GM15510 (cell line): ENCODE measurements around the gene CTSH.

ENCODE experiments used
- POLR2A ChIP-seq: IDR thresholded peaks from 3 replicates; pipeline ENCODE4 v1.6.1; 2011; ENCODE audit warnings: borderline replicate concordance; ENCODE audit not compliant: insufficient read length; ENCODE audit errors: extremely low read depth

CTSH gene

DNA sequence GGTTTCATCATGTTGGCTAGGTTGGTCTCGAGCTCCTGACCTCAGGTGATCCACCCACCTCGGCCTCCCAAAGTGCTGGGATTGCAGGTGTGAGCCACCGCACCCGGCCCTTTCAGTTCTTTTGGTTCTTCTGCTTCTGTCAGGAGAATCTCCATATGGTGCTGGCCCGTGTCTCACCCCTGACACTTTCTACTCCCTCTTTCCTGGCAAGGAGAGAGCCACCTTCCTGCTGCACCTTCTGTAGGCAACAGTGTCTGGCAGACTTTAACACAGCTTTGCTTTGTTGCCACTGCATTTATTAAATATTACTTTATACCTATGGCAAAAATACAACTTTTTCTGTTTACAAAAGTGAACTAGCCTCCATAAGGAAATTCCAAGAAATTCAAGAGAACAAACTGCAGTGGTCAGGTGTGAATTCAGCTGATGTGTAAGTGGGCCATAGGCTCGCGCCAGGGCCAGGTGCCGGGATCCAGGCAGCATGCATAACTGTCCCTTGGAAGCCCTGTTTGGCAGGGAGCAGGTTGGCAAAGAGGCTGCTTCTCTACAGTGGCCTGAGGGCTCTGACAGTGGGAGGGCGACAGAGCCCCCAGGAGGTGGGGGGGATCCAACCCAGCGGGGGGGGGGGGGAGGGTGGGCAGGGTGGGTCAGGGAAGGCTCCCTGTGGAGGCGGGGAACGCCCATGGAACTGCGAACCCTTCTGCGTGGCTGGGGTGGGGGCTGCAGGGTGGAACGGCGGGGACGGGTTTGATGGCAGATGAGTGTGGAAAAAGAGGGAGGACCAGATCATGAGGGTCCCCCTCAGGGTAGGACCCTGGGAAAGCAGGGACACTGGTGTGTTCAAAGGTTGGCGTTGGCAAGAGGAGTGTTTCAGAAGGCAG lies 21.1 kb downstream of the CTSH start:
- no peak for TF ChIP-seq POLR2A

DNA sequence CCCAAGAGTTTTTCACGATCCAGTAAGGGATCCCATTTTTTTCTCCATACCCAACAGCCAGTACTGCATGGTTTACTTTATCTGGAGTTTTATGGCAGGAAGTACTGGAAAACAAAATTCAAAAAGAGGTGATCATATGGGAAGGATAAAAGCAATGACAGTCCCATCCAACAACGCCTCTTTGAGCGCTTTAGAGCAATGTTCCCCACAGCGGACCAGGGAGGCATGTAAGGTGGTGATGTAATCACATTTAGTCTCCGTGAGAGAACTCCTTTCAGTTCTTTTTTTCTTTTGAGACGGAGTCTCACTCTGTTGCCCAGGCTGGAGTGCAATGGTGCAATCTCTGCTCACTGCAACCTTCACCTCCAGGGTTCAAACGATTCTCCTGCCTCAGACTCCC lies 21.8 kb downstream of the CTSH start:
- TF ChIP-seq POLR2A = no peak

DNA sequence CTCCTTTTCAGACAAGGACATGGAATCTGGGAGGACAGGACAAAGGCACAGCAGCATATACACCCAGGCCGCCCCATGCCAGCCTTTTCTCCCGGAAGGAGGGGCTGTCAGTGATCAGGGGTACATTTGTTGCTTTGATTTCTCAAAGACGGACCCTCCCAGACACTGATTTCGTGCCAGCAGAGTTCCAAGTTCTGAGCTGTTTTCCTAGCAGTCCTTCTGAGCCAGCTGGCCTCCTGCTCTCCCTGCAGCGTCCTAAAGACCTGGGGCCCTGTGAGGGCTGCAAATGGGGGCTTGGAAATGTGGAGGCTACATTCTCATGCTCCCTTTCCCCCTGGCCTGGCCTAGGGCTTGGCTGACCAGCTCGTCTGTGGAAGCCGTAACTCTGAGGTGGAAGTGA lies 22.3 kb downstream of the CTSH start:
- TF ChIP-seq POLR2A = no peak

- peak; percentile 8 for TF ChIP-seq POLR2A
These were observed 22.9 kb downstream of the CTSH start for GRCh38 chr15:78921940-78922339.

DNA sequence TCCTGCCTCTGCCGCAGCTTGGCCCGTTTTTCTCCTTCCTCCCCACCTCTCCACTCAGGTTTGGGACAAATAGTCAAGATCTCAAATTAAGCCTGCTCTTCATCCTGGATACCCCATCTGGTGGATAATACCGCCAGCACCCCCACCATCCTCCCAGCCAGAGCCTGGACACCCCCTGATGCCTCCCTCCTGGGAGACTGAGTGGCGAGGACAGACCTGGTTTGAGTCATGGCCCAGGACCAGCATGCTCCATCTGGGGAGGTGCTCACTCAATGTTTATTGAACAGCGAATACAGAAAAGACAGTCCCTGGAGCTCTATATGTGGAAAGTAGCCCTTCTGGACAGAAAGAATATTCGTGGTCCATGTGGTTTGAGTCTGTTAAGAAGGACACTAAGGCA lies 23.3 kb downstream of the CTSH start:
- TF ChIP-seq POLR2A = peak; percentile 40

DNA sequence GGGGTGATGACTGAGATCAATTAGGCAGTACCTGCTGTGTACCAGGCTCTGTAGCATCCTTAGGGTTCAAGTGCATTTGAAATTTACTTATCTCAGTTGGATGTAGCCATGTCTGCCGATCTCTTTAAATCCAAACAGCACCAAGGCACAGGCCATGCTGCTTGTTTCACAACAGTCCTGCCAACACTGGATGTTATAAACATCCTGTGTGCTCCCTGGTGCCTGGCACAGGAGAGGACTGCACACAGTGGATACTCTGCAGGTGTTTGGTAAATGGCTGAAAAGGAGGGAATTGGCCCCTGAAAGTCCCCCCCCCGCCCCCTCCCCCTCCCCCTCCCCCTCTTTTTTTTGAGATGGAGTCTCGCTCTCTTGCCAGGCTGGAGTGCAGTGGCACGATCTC lies 27.0 kb downstream of the CTSH start:
- TF ChIP-seq POLR2A = no peak

GRCh38 chr15:78916088-78916487 lies 28.8 kb downstream of the CTSH start:
- TF ChIP-seq POLR2A = no peak

- TF ChIP-seq POLR2A = no peak
These were observed 29.3 kb downstream of the CTSH start for GRCh38 chr15:78915341-78916087.

DNA sequence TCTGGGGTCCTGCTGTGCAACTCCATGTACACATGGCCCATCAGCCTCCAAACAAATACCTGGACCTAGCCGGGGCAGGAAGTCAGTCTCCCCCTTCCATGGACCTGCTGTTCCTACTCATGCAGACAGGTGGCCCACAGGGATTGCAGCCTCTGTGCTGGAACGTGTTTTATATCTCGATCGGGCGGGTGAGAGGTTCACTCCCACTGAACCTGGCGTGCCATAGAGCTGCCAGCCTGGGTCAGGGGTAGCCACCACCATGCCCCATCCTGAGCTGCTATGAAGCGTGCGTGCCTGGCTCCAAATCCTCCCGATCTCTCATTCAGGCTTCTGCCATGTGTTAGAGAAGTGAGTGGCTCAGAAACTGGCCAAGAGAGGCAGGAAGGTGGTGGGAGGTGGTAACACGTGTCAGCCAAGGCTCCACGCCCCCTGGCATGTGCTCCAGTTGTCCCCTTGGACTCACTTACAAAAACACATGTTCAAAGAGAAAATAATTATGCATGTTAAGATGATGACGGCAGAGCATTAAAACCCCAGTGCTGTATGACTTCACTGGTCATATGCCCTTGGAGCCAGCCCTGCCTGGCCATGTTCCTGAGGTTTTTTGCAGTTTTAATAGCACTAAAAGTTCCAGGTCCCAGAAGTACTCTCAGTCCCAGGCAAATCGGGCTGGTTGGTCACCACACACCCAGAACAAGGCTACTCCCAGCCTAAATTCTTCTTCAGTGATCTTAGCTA lies 30.6 kb downstream of the CTSH start:
- no peak for TF ChIP-seq POLR2A

GRCh38 chr15:78913012-78913411 lies 31.8 kb downstream of the CTSH start:
- no peak for TF ChIP-seq POLR2A

- TF ChIP-seq POLR2A = no peak
These were observed 32.5 kb downstream of the CTSH start for GRCh38 chr15:78912316-78912715.

GRCh38 chr15:78910271-78910670 lies 34.6 kb downstream of the CTSH start:
- no peak for TF ChIP-seq POLR2A

DNA sequence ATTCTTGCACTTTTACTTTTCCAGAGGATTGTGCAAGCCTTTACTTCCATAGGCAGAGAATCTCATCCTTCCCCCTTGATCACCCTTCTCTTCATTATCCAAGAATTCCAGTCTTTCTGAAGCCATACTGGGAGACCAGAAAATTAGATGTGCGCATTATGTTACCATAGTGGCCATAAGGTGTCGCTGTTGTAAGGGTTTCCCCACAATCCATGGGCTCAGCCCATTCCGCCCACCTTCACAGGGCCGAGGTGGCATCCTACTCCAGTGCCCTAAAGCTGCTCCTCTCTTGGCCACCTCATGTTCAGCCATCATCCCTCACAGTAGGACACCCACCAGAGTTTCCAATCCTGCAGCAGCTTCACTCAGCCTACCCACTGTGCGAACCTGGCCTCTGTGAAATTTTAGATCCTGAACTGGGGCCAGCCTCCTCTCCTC lies 35.0 kb downstream of the CTSH start:
- peak; percentile 16 for TF ChIP-seq POLR2A

- peak; percentile 0 for TF ChIP-seq POLR2A
These were observed 35.6 kb downstream of the CTSH start for GRCh38 chr15:78909160-78909695.

GRCh38 chr15:78907577-78907976 lies 37.3 kb downstream of the CTSH start:
- TF ChIP-seq POLR2A = no peak
